Erythroblast (primary cell): Measurements from ENCODE around the gene GLRA1.

Experiments used
- GATA1 ChIP-seq: IDR thresholded peaks from 2 replicates; pipeline ENCODE4 v1.6.1; 2011; ENCODE audit warnings: low read depth, mild to moderate bottlenecking, control low read depth, low read length, moderate library complexity
- POLR2A ChIP-seq: IDR thresholded peaks from 2 replicates; pipeline ENCODE4 v1.6.1; 2011; ENCODE audit warnings: mild to moderate bottlenecking, low read length

DNA sequence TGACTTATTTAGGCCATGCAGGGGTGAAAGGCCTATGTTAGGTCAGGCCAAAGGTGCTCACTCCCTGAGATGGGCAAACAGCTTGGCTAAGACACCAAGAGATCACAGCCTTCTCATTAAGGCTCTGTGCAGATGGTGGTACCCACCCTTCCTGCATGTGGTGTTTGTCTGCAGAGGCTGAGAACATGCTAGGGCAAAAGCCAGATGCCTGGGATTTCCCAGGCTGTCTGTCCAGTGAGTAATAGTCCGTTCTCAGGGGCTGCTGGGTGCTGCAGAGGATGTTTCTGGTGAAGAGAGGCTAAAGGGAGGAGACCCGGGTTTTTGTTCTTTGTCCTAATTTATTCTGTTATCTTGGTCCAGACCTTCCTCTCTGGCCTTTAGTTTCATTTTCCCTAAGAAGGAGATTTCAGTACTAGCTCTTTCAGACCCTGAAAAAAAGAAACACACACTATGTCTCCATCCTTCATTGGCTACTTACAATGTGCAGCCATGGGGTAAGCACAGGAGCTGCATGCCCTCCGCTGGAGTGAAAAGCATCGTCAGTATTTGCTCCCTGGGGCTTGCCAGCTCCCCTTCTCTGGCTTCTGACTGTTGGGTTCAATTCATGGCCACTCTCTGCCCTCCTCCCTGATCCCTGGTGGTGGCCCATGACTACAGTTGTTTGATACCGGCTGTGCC lies 23.4 kb upstream of the GLRA1 start:
- TF ChIP-seq POLR2A (no peak), GATA1 (no peak)
